HepG2 (cell line): Measurements from ENCODE around the gene RPP21. TPM values are rescaled to one million over a fixed set of nuclear protein-coding genes. Genes with fewer than 3 reads are reported as not detected.
A peak's percentile ranks its signal among the peaks of the same experiment; 100 is the strongest.

Experiments
- ATAC-seq: fragments of 200-7000 bp; cut with Tn5 transposase; 3 replicates; pipeline ENCODE4 v1.9.1; 2020; ENCODE audit warnings: mild to moderate bottlenecking, moderate library complexity
- BruUV-seq: library from RNA; stranded (reverse); fragments of 400-500 nt; replicated peaks from 2 replicates; lab custom pipeline; 2021; lab: Mats Ljungman, UMichigan
- CTCF ChIA-PET: fragments of 300-600 bp; formaldehyde crosslinking; extraction: SDS; loops from one replicate; lab custom pipeline; 2021; ENCODE audit warnings: low total read pairs, inconsistent platforms, low intra/inter-chr PET ratio; lab: Yijun Ruan, JAX
- POLR2A ChIA-PET: fragments of 350-600 bp; sonication (Branson Sonifier 250); formaldehyde crosslinking; loops from one replicate; lab custom pipeline; 2020; ENCODE audit warnings: antibody characterized with exemption, inconsistent platforms; lab: Yijun Ruan, JAX
- DNase-seq: peaks from one replicate; pipeline ENCODE4 v3.0.0-alpha.2; 2015; ENCODE audit warnings: low spot score
- FAIRE-seq: peaks from 3 replicates; lab custom pipeline; 2011; peaks lifted over from hg19 to GRCh38; lab: Jason Lieb, UNC
- H2AFZ ChIP-seq: one replicate; pipeline ENCODE4 v1.6.1; 2011; ENCODE audit warnings: low read length, inconsistent platforms
- H3K27ac ChIP-seq: fragments of 300-600 bp; 3 replicates; pipeline ENCODE4 v1.8.0; 2011; ENCODE audit warnings: mixed run types, mild to moderate bottlenecking, mixed read lengths, low read length, inconsistent platforms; ENCODE audit not compliant: insufficient read depth; ENCODE audit errors: extremely low read length
- H3K27me3 ChIP-seq, 2 experiments: fragments of 200-600 bp in 1 of 2; 2 replicates in 1 of 2; 3 replicates in 1 of 2; pipeline versions ENCODE4 v1.6.0 to v1.8.0; 2011; ENCODE audit warnings: low read length in 2 of 2, mild to moderate bottlenecking in 2 of 2, moderate library complexity in 2 of 2, inconsistent platforms in 1 of 2; ENCODE audit not compliant: insufficient read depth in 2 of 2, control insufficient read depth in 1 of 2
- H3K36me3 ChIP-seq, 2 experiments: fragments of 200-600 bp in 1 of 2; replicated peaks in 1 of 2; 2 replicates in 1 of 2; 3 replicates in 1 of 2; pipeline versions ENCODE4 v1.5.1 to v1.8.0; 2011; ENCODE audit warnings: low read length in 2 of 2, inconsistent platforms in 1 of 2; ENCODE audit not compliant: insufficient read depth in 2 of 2, control insufficient read depth in 1 of 2
- H3K4me1 ChIP-seq: 2 replicates; pipeline ENCODE4 v1.5.1; 2012; ENCODE audit warnings: low read length, inconsistent platforms; ENCODE audit not compliant: insufficient read depth
- H3K4me2 ChIP-seq: 2 replicates; pipeline ENCODE4 v1.6.0; 2011; ENCODE audit warnings: low read depth, low read length, inconsistent platforms
- H3K4me3 ChIP-seq, 3 experiments: fragments of 200-600 bp in 1 of 3; sonication (generic), shearing (Covaris generic) in 1 of 3; replicated peaks in 1 of 3; 2 replicates each; pipeline ENCODE4 v1.5.1; 2011 to 2016; ENCODE audit warnings: low read length in 3 of 3, inconsistent platforms in 2 of 3, low read depth in 2 of 3, mild to moderate bottlenecking in 2 of 3, control low read depth in 1 of 3, mixed read lengths in 1 of 3; ENCODE audit not compliant: insufficient read depth in 1 of 3
- H3K79me2 ChIP-seq: one replicate; pipeline ENCODE4 v1.6.1; 2011; ENCODE audit warnings: low read length, inconsistent platforms; ENCODE audit not compliant: insufficient read depth
- H3K9ac ChIP-seq: 2 replicates; pipeline ENCODE4 v1.6.0; 2011; ENCODE audit warnings: mild to moderate bottlenecking, low read depth, low read length, inconsistent platforms; ENCODE audit not compliant: insufficient read depth
- H3K9me3 ChIP-seq: 2 replicates; pipeline ENCODE4 v1.5.1; 2012; ENCODE audit warnings: mild to moderate bottlenecking, low read length
- H4K20me1 ChIP-seq: 2 replicates; pipeline ENCODE4 v1.6.0; 2011; ENCODE audit warnings: inconsistent platforms, mild to moderate bottlenecking, low read length, moderate library complexity; ENCODE audit not compliant: insufficient read depth
- CENPX ChIP-seq: sonication (generic); formaldehyde crosslinking; IDR thresholded peaks from 2 replicates; pipeline ENCODE4 v1.9.0; 2021; ENCODE audit warnings: mild to moderate bottlenecking, missing genetic modification reagents, moderate library complexity
- FOSL2 ChIP-seq: sonication (generic); formaldehyde crosslinking; IDR thresholded peaks from 2 replicates; pipeline ENCODE4 v1.4.0; 2020; ENCODE audit warnings: missing genetic modification reagents
- HOMEZ ChIP-seq: IDR thresholded peaks from 2 replicates; pipeline ENCODE4 v1.6.1; 2016; ENCODE audit warnings: low read depth
- KAT2B ChIP-seq: fragments of 150-350 bp; IDR thresholded peaks from 2 replicates; pipeline ENCODE4 v1.6.1; 2014; ENCODE audit warnings: low read depth, low read length, borderline replicate concordance
- NFE2 ChIP-seq: sonication (generic); formaldehyde crosslinking; IDR thresholded peaks from 2 replicates; pipeline ENCODE4 v1.4.0; 2020; ENCODE audit warnings: missing genetic modification reagents
- NFE2L1 ChIP-seq: sonication (generic); formaldehyde crosslinking; IDR thresholded peaks from 2 replicates; pipeline ENCODE4 v1.4.0; 2020; ENCODE audit warnings: missing genetic modification reagents, mild to moderate bottlenecking, borderline replicate concordance
- RFXANK ChIP-seq: IDR thresholded peaks from 2 replicates; pipeline ENCODE4 v1.6.1; 2016
- ZMYM2 ChIP-seq: sonication (generic); formaldehyde crosslinking; IDR thresholded peaks from 2 replicates; pipeline ENCODE4 v1.8.0; 2022; ENCODE audit warnings: mild to moderate bottlenecking, missing genetic modification reagents
- ZNF773 ChIP-seq: sonication (generic); formaldehyde crosslinking; IDR thresholded peaks from 2 replicates; pipeline ENCODE4 v1.4.0; 2020; ENCODE audit warnings: missing genetic modification reagents, borderline replicate concordance
- WGBS: methylation state at CpG from one replicate; pipeline ENCODE4 v1.1.6; 2017; ENCODE audit warnings: low lambda C conversion rate; 5-methylcytosine and 5-hydroxymethylcytosine counted together
- in situ Hi-C: cut with HindIII; loops from 2 replicates; pipeline ENCODE4 v1.10.0; 2017; ENCODE audit warnings: low pct_unique_long_range_greater_than_20kb; ENCODE audit not compliant: extremely low pct_ligation_motif_present
- intact Hi-C: fragments of 100-400 bp; cut with micrococcal nuclease; formaldehyde crosslinking; loops from one replicate; pipeline ENCODE4 v1.10.0; 2022; ENCODE audit not compliant: unreplicated experiment
- polyA plus RNA-seq, 8 experiments: library from polyadenylated mRNA; depleted of rRNA in 3 of 8; stranded (reverse) in 7 of 8; unstranded in 1 of 8; fragments of >200 nt; fragmentation: Illumina TruSeq in 4 of 8; extraction: Trizol in 4 of 8; gene quantifications; 2 replicates each; pipeline versions ENCODE4 v1.2.1 to v1.2.3, GENCODE V29; 2011 to 2016; ENCODE audit warnings: low read depth in 4 of 8, missing spikeins in 1 of 8, mixed read lengths in 1 of 8; ENCODE audit not compliant: insufficient read depth in 1 of 8
- total RNA-seq, 5 experiments: library from RNA; depleted of rRNA; stranded (reverse); fragments of >200 nt; fragmentation: Illumina TruSeq; extraction: Trizol; gene quantifications; 2 replicates each; pipeline ENCODE4 v1.2.3, GENCODE V29; 2016; ENCODE audit warnings: low read depth in 1 of 5
- TF ChIP-seq, protein P1 (sequence below): sonication (generic); formaldehyde crosslinking; IDR thresholded peaks from 2 replicates; pipeline ENCODE4 v1.4.0; 2020; ENCODE audit warnings: missing genetic modification reagents
- TF ChIP-seq, protein P2 (sequence below): sonication (generic); formaldehyde crosslinking; IDR thresholded peaks from 2 replicates; pipeline ENCODE4 v1.4.0; 2020; ENCODE audit warnings: missing genetic modification reagents

Gene RPP21
- total and polyA plus RNA-seq, 2 of the 13 experiments (the other 11 are each of a cell fraction or from before 2014, with no cell fraction given): 53.1 to 72.3 TPM

- H2AFZ ChIP-seq: no peak overlapping the region
- BruUV-seq: no TSS peak
- peaks cover 56% of the 10 kb centered on the region for H4K20me1 ChIP-seq
- H3K9me3 ChIP-seq: no peaks in the 10 kb centered on the region
- H3K4me3 ChIP-seq: no peak overlapping the region
- FAIRE-seq: no peak
- H3K36me3 ChIP-seq: peaks cover 3 to 22% of the 10 kb centered on the region in 2 experiments
- DNase-seq: no peak
- H3K9ac ChIP-seq: no peak overlapping the region
- no peak for ATAC-seq
- WGBS: 84% methylated on average over 20 of the region's 20 CpGs
- POLR2A ChIA-PET: interaction anchor here (0.7 to 0.9 kb wide), 3 partner anchors 11 to 168 kb away, joined by 3 to 4 read pairs (median 3); partner anchors contain the start of gene TRIM26
- no peaks in the 10 kb centered on the region; a peak in 1 of 5 replicates for H3K27me3 ChIP-seq
- TF ChIP-seq RFXANK (CRISPR knock-in tag) (no peak), FOSL2 (CRISPR knock-in tag) (no peak), NFE2L1 (CRISPR knock-in tag) (no peak), HOMEZ (CRISPR knock-in tag) (peak; percentile 77; the same call in 1 of the 2 replicates), CENPX (CRISPR knock-in tag) (no peak), ZMYM2 (0 out of 2 replicates have a peak, but pooled peaks have one; percentile 35), KAT2B (no peak), NFE2 (CRISPR knock-in tag) (no peak), ZNF773 (CRISPR knock-in tag) (no peak)
- TF ChIP-seq, protein P1, sequence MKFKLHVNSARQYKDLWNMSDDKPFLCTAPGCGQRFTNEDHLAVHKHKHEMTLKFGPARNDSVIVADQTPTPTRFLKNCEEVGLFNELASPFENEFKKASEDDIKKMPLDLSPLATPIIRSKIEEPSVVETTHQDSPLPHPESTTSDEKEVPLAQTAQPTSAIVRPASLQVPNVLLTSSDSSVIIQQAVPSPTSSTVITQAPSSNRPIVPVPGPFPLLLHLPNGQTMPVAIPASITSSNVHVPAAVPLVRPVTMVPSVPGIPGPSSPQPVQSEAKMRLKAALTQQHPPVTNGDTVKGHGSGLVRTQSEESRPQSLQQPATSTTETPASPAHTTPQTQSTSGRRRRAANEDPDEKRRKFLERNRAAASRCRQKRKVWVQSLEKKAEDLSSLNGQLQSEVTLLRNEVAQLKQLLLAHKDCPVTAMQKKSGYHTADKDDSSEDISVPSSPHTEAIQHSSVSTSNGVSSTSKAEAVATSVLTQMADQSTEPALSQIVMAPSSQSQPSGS (CRISPR knock-in tag): no peak
- TF ChIP-seq, protein P2, sequence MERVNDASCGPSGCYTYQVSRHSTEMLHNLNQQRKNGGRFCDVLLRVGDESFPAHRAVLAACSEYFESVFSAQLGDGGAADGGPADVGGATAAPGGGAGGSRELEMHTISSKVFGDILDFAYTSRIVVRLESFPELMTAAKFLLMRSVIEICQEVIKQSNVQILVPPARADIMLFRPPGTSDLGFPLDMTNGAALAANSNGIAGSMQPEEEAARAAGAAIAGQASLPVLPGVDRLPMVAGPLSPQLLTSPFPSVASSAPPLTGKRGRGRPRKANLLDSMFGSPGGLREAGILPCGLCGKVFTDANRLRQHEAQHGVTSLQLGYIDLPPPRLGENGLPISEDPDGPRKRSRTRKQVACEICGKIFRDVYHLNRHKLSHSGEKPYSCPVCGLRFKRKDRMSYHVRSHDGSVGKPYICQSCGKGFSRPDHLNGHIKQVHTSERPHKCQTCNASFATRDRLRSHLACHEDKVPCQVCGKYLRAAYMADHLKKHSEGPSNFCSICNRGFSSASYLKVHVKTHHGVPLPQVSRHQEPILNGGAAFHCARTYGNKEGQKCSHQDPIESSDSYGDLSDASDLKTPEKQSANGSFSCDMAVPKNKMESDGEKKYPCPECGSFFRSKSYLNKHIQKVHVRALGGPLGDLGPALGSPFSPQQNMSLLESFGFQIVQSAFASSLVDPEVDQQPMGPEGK (CRISPR knock-in tag): 0 out of 2 replicates have a peak, but pooled peaks have one; percentile 16
- TF ChIP-seq, all 625 proteins: peak for 3
- Histone ChIP-seq H3K79me2 (peaks cover 88% of the 10 kb centered on the region), H3K4me1 (peaks cover 70% of the 10 kb centered on the region), H3K4me2 (peak overlapping the region; percentile 100), H3K27ac (no peak overlapping the region)
- in situ Hi-C loops (no loop called here), intact Hi-C loops (loop anchor here (10.0 kb wide), 1 partner anchor 88 kb away; no protein-coding TSS in a partner anchor)
- CTCF ChIA-PET: no interaction called here
Observed at GRCh38 chr6:30322527-30323501, 22.1 kb upstream of the RPP21 start.
